ENCODE data around the gene GORAB.

Gene GORAB

GRCh38 chr1:170539154-170539553, 7.2 kb downstream of the GORAB start:
- no peak for DNase-seq

DNA sequence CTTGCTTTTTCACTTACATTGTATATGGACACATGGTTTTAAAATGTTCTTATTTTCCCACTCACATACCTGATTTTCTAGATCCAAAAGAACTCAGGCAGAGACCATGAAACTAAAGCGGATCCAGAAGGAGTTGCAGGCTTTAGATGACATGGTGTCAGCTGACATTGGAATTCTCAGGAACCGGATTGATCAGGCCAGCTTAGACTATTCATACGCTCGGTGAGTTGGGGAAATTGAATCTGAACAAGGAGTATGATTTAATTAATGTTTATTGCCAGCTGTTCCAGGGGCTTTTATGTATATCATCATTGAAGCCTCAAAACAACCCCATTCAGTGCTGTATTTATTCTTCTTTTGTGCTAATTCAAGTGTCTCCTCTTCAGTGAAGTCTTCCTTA, 12.7 kb downstream of the GORAB start:
- no peak for DNase-seq

GRCh38 chr1:170545476-170545875, 13.5 kb downstream of the GORAB start:
- DNase-seq, result no peak

GRCh38 chr1:170547255-170547654, 15.3 kb downstream of the GORAB start:
- no peak for DNase-seq

- DNase-seq, result no peak
These were observed 16.5 kb downstream of the GORAB start for GRCh38 chr1:170548497-170548896.

DNA sequence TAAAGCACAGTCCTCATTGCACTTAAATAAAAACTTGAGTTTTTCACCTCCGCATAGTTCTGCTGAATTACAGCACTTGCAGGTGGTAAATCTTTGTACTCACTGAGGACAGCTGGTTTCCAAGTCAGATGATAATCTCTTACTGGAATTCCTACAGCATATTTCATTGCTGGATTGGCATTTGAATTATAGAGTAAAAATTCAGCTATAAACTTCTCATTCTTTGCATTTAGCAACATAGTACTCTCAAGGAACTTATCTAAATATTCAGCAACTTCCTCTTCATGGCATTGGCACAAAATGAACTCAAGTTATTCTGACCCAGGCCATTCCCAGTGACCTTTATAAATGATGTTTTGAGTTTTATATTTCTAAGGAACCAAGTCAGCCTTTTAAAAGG, 23.4 kb downstream of the GORAB start:
- no peak for DNase-seq

DNA sequence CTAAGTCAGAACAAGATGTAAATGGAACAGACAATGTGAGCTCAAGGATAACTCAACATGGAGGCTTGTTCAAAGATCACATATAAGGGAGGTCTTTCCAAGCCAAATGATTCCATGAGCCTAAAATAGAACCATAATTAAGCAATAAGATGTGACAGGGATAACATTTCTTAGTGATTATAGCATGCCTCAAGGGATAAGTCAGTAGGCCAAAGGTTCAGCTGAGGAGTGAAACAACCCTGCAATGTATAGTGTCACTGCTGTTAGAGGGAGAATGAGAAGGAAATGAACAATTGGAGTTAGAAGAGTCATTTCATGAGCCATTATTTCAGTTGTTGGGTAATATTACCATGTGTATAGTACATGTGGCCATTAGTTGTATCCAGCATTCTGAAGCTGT, 25.0 kb downstream of the GORAB start:
- DNase-seq, result no peak

GRCh38 chr1:170558731-170559130, 26.8 kb downstream of the GORAB start:
- no peak for DNase-seq

DNA sequence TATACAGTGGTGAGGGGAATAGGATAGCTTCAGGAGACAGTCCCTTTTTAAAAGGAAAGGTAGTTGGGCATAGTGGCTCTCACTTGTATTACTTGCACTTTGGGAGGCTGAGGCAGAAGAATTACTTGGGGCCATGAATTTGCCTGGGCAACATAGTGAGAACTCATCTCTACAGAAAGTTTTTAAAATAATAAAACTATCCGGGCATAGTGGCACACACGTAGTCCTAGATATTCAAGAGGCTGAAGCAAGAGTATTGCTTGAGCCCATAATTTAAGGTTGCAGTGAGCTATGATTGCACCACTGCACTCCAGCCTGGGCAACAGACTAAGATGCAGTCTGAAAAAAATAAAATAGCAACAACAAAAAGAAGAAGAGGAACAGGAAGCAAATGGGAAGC, 27.2 kb downstream of the GORAB start:
- DNase-seq, result no peak

DNA sequence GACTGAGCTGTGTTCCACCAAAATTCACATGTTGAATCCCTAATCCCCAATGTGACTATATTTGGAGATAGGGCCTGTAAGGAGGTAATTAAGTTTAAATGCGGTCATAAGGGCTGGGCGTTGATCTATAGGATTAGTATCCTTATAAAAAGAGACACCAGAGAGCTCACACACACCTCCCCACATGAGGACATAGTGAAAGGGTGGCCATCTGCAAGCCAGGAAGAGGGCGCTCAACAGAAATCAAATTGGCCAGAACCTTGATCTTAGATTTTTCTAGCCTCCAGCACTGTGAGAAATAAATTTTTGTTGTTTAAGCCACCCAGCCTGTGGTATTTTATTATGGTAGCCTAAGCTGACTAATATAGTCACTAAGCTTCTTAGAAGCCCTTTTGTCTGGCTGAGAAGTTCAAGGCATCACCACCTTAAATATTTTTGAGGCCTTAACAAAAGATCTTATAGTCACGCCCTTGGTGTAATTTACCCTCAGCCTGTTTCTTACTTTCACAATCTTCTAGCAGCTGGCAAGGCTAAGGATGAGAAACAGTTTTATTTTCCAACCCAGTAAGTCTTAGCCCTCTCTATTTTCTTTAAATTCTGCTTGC, 28.8 kb downstream of the GORAB start:
- DNase-seq, result no peak

DNA sequence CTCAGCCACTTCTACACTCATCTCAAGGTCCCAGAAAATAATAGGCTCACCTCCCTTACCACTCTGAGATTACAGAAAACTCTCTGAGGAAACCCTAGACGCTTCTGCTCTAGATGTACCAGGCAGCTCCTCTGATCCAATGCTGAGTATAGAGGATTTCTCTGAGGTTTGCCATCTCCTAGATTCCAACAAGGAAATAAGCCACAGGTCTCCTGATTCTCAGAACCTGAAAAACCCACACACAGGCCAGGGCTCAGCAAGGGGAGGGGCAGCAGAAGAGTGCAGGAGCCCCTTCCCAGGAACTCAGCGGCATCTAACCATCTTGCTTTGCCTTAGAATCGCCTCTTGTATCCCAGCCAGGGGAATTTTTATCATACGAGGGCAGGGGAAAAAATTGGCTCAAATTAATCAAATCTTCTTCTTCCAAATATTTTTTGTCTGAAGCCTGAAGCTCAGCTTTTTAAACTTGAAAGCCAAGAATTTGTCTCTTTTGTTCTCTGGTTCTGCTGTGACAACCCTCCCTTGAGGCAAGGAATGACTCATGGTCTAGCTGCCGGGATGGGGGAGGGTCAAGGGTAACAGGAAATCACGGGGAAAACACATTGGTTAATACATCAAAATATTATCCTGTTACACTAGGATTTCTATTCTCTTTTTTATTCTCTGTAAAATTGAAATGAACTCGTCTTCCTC, 30.8 kb downstream of the GORAB start:
- DNase-seq, result peak; percentile 64

GRCh38 chr1:170567214-170567613, 35.2 kb downstream of the GORAB start:
- no peak for DNase-seq

DNA sequence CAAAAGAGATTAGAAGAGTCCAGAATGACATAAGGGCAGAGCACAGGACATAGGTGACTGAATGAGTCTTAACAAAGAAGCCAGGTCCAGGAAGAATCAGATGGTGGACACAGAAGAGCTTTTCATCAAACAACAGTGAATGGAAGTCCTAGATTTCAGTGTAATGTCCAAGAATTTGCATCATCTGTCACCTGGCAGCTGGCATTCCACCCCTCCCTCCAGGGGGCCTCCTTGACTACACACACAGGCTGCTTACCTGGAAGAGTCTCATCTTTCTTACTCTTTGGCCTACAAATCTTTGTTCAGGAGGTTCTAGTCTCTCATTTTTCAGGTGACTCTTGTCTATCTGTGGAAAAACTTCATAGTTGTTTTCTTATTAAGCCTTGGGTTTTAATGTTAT, 36.2 kb downstream of the GORAB start:
- DNase-seq, result no peak

DNA sequence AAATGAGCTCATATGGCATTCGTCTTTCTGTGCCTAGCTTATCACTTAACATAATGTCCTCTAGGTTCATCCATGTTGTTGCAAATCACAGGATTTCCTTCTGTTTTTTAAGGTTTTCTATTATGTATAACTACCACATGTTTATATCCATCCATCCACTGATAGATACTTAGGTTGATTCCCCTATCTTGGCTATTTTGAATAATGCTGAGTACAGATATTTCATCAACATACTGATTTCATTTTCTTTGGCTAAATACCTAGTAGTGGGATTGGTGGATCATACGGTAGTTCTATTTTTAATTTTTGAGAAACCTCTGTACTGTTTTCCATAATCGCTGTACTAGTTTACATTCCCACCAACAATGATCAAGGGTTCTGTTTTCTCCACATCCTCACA, 45.0 kb downstream of the GORAB start:
- DNase-seq, result no peak

GRCh38 chr1:170578359-170578758, 46.4 kb downstream of the GORAB start:
- DNase-seq, result no peak

- no peak for DNase-seq
These were observed 48.9 kb downstream of the GORAB start for GRCh38 chr1:170580636-170581440.

- no peak for DNase-seq
These were observed 51.2 kb downstream of the GORAB start for GRCh38 chr1:170583186-170583585.

GRCh38 chr1:170586321-170587252, 54.6 kb downstream of the GORAB start:
- no peak for DNase-seq

DNA sequence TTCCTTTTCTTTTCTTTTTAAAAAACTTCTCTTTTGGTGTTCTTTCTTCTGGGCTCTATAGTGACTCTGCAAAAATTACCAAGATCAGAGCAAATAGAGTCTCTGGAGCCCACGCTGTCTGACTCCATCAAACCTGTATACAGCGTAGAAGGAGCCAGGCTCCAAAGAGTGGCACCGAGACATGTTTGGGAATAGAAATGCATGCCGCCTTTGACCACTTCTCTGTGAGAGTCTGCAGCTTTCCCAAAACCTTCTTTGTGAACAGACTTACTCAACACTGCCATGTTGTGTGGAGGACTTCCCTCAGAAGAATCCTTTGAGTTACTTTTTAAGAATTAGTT, 55.3 kb downstream of the GORAB start:
- DNase-seq, result no peak

GRCh38 chr1:170590921-170591705, 59.1 kb downstream of the GORAB start:
- no peak for DNase-seq

DNA sequence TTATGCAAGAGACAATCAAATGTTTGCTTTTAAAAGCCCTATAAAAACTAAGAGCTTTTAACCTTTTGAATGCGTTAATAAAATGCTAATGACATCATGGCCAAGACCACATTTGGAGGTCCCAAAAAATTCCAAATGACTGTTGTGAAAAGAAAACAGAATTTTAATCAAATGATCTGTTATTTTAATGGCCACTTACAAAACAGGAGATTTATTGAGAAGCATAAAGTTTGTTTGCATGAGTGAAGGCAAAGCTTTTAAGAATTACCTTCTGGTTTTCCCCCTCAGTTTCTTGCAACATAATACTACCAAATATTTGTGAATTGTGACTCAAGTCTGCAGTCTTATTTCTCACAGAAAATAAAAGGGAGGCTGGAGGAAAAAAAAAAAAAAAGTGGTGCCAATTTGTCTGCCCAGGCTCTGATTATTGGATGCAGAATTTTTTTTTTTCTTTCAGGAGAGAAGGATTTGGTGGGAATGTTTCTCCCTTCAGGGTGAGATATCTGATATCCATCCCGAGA, 60.7 kb downstream of the GORAB start:
- DNase-seq, result no peak

Data from activated CD4-positive, alpha-beta T cell treated with anti-CD3 and anti-CD28 coated beads, Interleukin-2, Interleukin-6, amounts not matched to agents 100 ng/mL and 50 ng/mL, durations not matched to agents 16 hours and 8 hours (primary cell).